ENCODE data around the gene ZFR2. TPM values are rescaled to one million over a fixed set of nuclear protein-coding genes. Genes with fewer than 3 reads are reported as not detected.
A peak's percentile ranks its signal among the peaks of the same experiment; 100 is the strongest.
"Not testable (repeated sequence)": the region's sequence is repeated elsewhere in the genome, so short reads cannot be mapped to it uniquely, and the experiment has no call there.

Gene ZFR2
- total RNA-seq (ENCODE audit: insufficient read depth, low replicate concordance) = 0.96 TPM

DNA sequence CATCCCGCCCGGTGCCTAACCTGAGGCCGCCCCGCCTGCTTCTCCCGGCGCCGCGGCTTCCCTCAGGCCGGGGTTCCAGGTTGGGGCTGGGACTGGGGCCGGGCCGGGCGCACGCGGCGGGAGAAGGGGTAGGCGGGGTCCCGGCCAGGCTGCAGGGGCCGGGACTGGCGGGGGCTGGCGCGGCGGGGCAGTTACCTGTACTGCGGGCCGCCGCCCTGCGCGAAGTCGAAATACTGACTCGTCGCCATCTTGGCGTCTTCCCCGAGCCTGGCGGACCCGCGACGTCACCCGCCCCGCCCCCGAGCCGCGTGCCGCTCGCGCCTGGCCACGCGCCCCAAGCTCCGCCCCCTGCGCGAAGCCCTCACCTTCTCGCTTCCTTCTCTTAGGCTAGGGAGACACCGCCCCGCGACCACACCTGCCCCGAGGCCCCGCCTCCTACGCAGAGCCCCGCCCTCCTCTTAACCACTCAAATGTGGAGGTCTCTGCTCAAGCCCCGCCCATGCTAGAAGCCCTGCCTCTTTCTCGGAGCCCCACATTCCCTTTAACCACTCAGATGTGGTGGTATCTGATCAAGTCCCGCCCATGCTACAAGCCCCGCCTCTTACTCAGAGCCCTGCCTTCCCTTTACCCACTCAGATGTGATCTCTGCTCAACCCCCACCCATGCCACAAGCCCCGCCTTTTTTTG is at the start of gene ZFR2:
Gene ZFR2 (minus strand): TSS at position 269 of the 687 bp plus-strand sequence. CDS start 21 bp downstream, at position 248.
- DNase-seq (ENCODE audit: low spot score) = no peak

GRCh38 chr19:3916033-3916432 is 47.2 kb upstream of the ZFR2 start:
- no peak for DNase-seq (ENCODE audit: low spot score)

GRCh38 chr19:3914199-3914598 is 45.4 kb upstream of the ZFR2 start:
- DNase-seq (ENCODE audit: low spot score) = no peak

GRCh38 chr19:3910105-3910504 is 41.3 kb upstream of the ZFR2 start:
- no peak for DNase-seq (ENCODE audit: low spot score)

DNA sequence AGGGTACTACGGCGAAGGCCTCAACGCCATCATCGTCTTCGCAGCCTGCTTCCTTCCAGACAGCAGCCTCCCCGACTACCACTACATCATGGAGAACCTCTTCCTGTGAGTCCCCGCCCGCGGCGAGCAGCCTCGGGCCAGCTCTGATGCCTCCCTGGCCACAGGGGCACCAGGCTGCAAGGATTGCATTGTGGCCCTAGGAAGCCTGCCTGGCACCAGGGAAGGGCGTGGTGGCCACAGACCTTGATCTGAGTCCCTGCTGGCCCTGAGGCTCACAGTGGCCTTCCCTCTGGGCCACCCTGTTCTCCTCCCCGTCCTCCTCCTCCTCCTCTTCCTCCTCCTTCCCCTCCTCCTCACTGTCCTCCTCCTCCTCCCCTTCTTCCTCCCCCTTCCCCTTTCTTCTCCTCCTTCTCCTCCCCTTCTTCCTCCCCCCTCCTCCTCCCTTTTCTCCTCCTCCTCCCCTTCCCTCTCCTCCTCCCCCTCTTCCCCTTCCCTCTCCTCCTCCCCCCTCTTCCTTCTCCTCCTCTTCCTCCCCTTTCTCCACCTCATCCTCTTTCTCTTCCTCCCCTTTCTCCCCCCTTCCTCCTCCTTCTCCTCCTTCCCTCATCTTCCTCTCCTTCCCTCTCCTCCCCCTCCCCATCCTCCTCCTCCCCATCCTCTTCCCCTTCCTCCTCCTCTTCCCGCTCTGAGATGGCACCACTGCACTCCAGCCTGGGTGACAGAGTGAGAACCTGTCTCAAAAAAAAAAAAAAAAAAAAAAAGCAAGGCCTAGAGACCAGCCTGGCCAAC is 39.6 kb upstream of the ZFR2 start:
- DNase-seq (ENCODE audit: low spot score) = no peak

DNA sequence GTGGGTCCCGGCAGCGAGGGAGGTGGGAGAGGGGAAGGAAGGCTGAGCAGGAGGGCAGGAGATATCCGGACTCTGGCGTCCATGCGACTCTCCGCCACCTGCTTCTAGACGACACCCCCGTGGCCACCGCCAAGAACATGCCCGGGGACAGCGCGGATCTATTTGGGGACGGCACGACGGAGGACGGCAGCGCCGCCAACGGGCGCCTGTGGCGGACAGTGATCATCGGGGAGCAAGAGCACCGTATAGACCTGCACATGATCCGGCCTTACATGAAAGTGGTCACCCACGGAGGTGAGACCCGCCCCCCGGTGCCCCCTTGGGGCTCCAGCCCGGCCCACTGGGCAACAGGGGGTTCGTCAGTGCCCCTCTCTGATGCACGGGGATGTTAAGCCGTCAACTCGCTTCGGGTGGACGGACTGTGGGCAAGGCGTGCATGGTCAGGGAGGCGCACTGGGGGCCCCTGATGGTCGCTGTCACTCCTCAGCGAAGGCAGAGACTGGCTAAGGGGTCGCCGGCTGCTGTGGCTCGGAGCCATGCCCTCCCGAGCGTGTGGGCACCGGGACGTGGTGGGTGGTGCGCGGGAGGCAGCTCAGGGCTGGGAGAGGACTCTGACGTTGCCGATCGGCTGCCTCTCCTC is 38.9 kb upstream of the ZFR2 start:
- no peak for DNase-seq (ENCODE audit: low spot score)

GRCh38 chr19:3904233-3904632 is 35.4 kb upstream of the ZFR2 start:
- no peak for DNase-seq (ENCODE audit: low spot score)

DNA sequence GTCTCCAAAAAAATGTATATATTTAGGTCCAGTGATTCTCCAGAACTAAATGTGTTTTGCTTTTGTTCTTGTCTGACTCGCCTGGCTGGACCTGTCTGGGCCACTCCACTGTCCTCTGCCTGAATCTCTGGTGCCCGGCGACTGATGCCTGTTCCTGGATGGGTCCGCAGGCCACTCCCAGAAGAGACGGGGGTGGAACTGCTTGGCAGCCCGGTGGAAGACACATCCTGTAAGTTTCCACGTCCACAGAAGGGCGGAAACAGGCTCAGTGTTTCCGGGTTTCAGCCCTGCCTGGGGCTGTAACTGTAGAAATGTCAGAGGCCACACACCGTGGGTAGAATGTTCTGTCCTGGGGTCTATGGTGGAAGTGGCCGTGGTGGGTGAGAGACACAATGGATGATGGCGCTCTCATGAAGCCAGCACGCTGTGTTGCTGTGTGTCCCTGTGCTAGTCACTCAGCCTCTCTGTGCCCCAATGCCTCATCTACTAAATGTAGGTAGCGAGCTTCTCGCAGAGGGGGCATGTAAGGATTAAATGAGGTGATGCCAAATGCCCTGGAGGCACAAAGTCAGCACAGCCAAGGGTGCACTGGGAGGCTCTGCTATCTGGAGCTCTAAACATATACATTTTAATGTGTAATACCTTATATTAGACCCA is 33.6 kb upstream of the ZFR2 start:
- DNase-seq (ENCODE audit: low spot score) = no peak

DNA sequence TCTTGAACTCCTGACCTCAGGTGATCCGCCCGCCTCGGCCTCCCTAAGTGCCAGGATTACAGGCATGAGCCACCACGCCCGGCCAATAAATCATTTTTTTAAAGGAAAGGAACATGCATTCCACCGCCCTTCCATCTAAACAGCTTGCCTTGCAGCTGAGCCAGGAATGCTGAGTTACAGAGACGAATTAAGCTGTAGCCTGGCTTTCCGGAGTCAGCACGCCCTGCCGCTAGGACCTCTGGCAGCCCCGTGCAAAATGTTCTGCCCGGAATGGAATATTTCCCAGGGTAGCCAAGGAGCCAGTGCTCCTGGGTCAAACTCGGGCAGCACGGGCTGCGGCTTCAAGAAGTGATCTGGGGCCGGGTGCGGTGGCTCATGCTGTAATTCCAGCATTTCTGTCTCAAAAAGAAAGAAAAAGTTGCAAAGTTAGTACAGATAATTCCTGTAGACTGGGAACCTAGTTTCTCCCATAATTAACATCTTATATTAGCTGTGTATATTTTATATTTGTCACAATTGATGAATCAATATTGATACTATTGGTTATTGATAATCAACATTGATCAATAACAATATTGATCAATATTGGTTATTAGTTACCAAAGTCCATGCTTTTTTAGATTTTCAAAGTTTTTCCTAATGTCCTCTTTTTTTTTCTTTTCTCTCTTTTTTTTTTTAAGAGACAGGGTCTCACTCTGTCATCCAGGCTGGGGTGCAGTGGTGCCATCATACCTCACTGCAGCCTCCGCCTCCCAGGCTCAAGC is 30.9 kb upstream of the ZFR2 start:
- peak; percentile 45 for DNase-seq (ENCODE audit: low spot score)

- no peak for DNase-seq (ENCODE audit: low spot score)
These were observed 29.6 kb upstream of the ZFR2 start for GRCh38 chr19:3898426-3898825.

- no peak for DNase-seq (ENCODE audit: low spot score)
These were observed 29.1 kb upstream of the ZFR2 start for GRCh38 chr19:3897936-3898335.

GRCh38 chr19:3895788-3896187 is 26.9 kb upstream of the ZFR2 start:
- no peak for DNase-seq (ENCODE audit: low spot score)

DNA sequence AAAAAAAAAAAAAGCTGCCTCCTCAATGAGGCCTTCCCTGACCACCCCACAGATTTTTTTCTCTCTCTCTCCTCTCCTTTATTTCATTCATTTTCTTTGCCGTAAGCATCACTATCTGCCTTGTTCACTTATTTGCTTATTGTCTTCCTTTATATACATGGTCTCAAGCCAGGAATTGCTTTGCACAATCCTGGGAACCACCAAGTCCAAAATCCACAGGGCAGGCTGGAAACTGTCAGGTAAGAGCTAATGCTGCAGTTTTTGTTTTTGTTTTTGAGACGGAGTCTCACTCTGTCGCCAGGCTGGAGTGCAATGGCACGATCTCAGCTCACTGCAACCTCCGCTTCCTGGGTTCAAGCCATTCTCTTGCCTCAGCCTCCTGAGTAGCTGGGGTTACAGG is 26.1 kb upstream of the ZFR2 start:
- DNase-seq (ENCODE audit: low spot score) = not testable (repeated sequence)

GRCh38 chr19:3893509-3894179 is 24.8 kb upstream of the ZFR2 start:
- no peak for DNase-seq (ENCODE audit: low spot score)

DNA sequence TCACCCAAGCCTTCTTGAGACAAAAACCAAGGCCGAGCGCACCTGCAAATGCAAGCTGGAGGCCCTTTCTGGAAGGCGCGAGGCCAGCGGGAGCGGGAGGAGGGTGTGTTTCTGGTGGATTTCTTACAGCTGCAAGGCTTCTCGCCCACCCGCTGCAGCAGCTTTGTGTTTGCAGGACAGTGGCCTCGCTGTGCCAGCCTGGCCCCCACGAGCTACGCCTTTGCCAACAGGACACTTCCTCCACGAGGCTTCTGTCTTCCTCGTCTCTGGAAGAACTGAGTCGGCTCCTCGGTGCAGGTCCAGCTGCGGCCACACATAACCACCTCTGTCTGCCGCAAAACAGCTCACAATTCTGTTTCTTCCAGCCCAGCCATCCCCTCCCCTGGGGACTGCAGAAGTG is 21.8 kb upstream of the ZFR2 start:
- DNase-seq (ENCODE audit: low spot score) = no peak

DNA sequence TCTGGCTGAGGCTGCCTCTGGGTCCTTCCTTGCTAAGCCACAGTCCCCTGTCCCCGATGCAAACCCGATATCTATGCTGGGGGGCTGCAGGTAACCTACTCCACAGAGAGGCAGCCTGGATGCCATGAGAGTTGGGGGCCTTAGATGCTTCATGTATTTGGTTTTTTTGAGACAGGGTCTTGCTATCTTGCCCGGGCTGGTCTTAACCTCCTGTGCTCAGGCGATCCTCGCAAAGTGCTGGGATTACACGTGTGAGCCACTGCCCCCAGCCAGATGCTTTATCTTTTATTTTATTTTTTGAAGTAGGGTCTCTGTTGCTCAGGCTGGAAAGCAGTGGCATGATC is 13.2 kb upstream of the ZFR2 start:
- DNase-seq (ENCODE audit: low spot score) = no peak

- no peak for DNase-seq (ENCODE audit: low spot score)
These were observed 12.6 kb upstream of the ZFR2 start for GRCh38 chr19:3881272-3882040.

DNA sequence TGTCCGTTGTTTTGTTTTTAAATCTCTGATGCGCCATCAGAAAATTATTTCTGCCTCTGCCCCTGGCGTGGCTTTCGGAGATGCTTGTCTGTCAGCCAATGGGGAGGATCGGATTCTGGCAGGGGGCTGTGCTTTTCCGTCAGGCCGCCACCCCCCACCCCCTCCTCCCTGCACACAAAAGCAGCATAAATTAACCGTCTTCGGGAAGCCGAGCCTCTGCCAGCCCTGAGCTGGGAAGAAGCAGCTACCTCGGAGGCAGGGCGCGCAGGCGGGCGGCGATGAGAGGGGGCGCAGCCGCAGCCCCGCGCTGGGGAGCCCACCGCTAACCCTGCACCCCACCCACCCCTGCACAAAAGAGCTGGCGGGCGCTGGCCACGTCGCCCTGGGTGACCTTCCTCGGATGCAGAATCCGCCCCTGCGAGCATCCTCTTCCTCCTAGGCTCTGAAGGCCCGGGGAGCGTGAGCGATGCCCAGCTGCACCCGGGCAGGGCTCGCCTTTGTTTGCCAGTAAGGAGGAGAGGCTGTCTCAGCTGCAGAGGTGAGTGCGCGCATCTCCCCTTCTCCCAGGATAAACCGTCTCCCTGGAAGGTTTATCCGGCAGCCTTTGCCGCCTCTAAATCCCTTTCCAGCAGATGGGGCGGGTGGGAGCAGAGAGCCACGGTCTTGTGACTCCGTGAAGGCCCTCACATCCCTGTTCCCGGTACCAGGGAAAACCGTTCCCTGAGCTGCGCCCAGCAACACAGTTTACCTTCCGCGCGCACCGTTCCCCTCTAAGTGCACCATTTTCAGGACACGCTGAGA is 11.8 kb upstream of the ZFR2 start, which contains the start of gene ATCAY:
Gene ATCAY (plus strand): TSS at position 215 of the 801 bp plus-strand sequence. CDS start 5,083 bp downstream, outside the sequence.
- no peak for DNase-seq (ENCODE audit: low spot score)

DNA sequence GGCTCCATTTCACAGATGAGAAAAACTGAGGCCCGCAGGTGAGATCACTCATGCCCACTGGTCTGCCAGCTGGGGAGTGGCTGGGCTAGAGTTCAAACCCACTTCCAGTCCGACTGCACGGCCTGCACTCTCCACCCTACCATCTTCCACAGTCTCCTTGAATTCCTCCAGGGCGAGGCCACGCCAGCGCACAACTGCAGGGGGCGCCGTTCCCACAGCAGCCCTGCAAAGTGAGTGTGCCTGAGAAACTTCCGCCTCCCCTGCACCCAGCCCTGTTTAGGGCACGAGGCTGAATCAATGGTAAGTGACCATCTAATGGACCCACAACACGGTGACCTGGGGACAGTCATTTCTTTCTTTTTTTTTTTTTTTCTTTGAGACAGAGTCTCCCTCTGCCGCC is 10.8 kb upstream of the ZFR2 start:
- DNase-seq (ENCODE audit: low spot score) = no peak

Data from umbilical cord (tissue), 2 donors.